Fibroblast of gingiva (primary cell): ENCODE measurements around the gene SETD9.

ENCODE experiments used
- DNase-seq: peaks from one replicate; pipeline ENCODE4 v3.0.0-alpha.2; 2011; ENCODE audit warnings: low read depth

The SETD9 gene

GRCh38 chr5:56938858-56939257 is 29.5 kb downstream of the SETD9 start:
- DNase-seq: no peak

DNA sequence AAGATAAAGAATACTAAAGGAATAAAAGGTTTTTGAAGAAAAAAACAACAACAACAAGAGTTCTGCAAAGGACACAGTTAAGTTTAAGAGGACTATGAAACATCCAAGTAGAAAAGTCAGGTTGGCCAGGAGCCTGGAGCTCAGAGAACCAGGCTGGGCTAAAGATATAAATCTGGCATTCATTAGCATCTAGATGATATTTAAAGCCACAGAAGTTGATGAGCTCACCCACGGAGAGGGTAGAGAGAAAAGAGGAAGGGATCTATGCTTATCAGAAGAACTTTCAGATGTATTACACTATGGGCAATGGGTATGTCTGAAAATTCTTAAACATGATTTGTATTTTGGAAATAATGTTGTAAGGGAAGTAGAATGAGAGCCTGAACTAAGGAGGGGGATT is 32.6 kb downstream of the SETD9 start:
- peak; percentile 74 for DNase-seq

DNA sequence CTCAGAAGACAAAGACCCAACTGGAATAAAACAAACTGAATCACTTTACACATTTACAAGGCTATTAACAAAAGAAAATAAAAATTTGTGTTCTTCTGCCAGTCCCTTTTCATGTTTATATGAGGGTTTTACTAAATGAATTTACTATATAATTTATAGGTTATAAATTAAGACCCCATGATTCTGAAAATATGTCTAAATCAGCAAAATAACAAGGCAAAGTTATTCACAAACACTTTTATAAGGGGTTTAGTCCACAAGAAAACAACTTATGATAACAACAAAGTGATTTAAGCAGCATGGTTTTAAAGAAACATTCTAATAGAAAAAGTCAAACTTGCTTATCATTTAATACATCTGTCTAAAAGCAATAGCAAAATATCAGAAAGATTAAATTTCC is 37.7 kb downstream of the SETD9 start:
- no peak for DNase-seq

GRCh38 chr5:56950626-56951125 is 41.3 kb downstream of the SETD9 start:
- DNase-seq: peak; percentile 74

DNA sequence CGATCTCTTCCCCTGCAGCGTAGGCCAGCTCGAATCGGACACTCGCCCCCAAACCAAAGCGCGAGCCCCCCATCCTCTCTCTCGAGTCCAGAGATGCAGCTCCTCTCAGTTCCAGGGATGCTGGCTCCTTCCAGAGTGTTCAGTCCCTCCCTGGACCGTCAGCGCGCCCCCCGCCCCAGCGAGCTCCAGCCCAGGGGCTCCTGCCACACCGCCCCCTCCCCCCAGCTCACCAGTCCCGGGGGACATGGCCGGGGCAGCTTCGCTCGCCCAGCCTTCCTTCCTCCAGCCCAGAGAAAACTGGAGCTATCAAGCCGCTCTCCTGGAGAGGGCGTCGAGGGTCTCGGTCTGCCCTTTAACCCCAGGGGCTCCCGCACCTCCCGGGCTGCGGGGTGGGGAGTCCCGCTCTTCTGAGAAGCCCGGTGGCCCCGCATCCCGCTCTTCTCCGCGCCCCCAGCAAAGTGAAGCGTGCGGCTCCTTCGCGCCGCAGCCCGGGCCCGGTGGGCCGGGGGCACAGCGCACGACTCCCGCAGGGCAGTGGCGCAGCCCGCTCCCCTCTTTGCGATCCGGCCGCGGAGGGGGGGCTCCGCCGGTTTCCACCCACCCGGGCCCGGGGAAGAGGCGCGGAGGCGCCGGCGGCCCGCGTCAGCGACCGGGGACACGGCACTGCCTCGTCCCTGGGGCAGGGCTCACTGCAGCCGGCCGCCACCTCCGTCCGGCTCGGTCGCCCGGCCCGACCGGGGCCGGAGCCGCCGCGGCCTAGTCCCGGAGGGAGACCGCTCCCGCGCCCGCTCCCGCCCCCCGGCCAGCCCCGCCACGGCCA is 41.9 kb downstream of the SETD9 start:
- no peak for DNase-seq

DNA sequence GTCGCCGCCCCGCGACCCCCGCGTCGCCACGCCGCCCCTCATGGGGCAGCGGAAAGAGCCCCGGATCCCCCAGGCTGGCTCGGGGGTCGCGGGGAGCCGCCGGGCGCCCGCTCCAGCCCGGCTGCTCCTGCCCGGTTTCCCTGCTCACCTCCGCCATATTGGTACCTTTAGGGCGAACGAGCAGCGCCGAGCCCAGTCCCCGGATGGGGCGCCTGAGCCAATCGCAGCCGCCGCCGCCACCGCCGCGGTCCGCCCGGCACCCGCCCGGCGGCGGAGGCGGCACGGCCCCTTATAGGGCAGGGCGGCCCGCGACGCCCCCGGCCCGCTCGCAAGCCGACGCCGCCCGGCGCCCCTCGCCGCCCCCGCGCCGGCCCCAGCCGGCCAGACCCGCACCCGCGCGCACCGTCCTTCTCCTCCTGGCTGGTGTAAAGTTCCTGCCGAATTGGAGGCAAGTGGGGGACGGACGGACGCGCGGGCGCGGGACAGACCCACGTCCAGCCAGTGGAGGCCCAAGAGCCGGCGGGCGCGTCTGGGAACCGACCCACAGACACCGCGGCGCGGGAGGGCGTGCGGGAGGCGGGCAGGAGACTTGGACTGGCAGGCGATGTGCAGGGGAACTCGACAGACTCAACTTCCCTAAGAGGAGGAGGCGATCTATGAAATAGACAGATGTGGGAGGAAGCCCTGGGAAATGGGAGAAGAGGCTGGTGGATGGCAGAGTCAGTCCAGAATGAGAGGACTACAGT is 42.7 kb downstream of the SETD9 start, which contains the start of gene MIER3:
MIER3 (minus strand) TSS at position 178 of the 746 bp plus-strand sequence; CDS start at position 157, 21 bp downstream.
- DNase-seq: peak; percentile 74

DNA sequence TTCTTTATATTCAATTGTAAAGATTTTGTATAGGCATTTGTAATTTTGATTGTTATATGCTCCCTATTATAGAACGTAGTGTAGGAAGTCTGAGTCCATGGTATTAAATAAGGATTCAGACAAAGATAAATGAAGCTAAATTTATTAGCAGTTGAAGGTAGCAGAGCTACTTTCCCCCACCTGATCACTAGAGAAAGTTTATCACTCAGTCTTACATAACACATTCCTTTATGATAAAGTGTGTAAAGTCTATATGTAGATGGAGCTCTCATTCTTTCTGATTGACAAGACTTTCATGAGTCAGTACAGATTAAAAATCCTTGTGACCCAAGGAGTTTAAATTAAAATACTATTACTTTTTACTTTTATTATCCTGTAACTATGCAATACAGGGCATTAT is 44.9 kb downstream of the SETD9 start:
- no peak for DNase-seq

- no peak for DNase-seq
Measured at GRCh38 chr5:56958595-56958994, 49.2 kb downstream of the SETD9 start.

- DNase-seq: no peak
Measured at GRCh38 chr5:56959326-56959725, 49.9 kb downstream of the SETD9 start.

DNA sequence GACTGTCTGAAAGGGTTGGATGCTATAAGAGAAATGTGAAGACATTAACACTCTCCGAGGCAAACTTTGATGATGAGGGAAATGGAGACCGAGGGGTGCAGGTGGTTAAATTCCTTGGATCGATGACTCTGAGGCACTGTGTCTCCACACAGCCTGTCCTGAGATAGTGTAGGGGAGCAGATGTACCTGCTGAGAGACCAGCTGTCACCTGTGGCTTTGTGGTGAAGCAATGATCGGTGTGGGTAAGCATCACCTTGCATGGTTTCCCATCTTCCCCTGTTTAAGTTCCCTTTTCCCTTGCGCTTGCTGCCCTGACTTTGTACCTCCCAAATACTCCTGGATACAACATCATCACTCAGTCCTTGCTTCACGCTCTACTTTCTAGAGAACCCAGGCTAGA is 52.4 kb downstream of the SETD9 start:
- DNase-seq: no peak

- no peak for DNase-seq
Measured at GRCh38 chr5:56962286-56962685, 52.9 kb downstream of the SETD9 start.

GRCh38 chr5:56963246-56963645 is 53.9 kb downstream of the SETD9 start:
- DNase-seq: no peak

GRCh38 chr5:56964173-56964572 is 54.8 kb downstream of the SETD9 start:
- DNase-seq: no peak
